Measurements from ENCODE around the gene UBE2R2. TPM values are rescaled to one million over a fixed set of nuclear protein-coding genes. Genes with fewer than 3 reads are reported as not detected.
A peak's percentile ranks its signal among the peaks of the same experiment; 100 is the strongest.

The UBE2R2 gene
- total RNA-seq, 1 donor from 2014 or later = 18.3 TPM

Small RNA genes lying within 50 kb of the gene (small RNA-seq; reads per million reads assigned to genes)
- gene RF00019 (not detected), gene RNU4ATAC11P (not detected), gene SNORD121A (59.8 reads per million, percentile 96 among the genes with 10 or more reads in this experiment), gene SNORD121B (not detected)

Other genes starting within 250 kb of the UBE2R2 start
- 0.52 TPM for gene PRSS3, start 21.6 kb upstream of the UBE2R2 start, total RNA-seq
- 121 TPM for gene UBAP2, start 231.7 kb downstream of the UBE2R2 start, total RNA-seq